HL-60 (cell line): ENCODE data around the gene CMC1.
"Not testable (repeated sequence)": the region's sequence is repeated elsewhere in the genome, so short reads cannot be mapped to it uniquely, and the experiment has no call there.

Source experiments
- DNase-seq, 2 experiments: peaks; one replicate each; pipeline ENCODE4 v3.0.0-alpha.2; 2010 to 2020; ENCODE audit warnings: low read depth in 1 of 2, low spot score in 1 of 2
- H3K27ac ChIP-seq: fragments of 250-450 bp; sonication (Bioruptor Pico); replicated peaks from 2 replicates; pipeline ENCODE4 v1.5.1; 2020; ENCODE audit warnings: mild to moderate bottlenecking, moderate library complexity
- H3K27me3 ChIP-seq: fragments of 250-450 bp; sonication (Bioruptor Pico); 2 replicates; pipeline ENCODE4 v1.5.1; 2021; ENCODE audit warnings: mild to moderate bottlenecking, moderate library complexity; ENCODE audit not compliant: insufficient read depth, poor library complexity, severe bottlenecking
- H3K4me3 ChIP-seq: replicated peaks from 2 replicates; pipeline ENCODE4 v1.5.1; 2011; ENCODE audit warnings: mild to moderate bottlenecking, control low read depth, low read length; ENCODE audit not compliant: insufficient read depth
- GABPA ChIP-seq: IDR thresholded peaks from 2 replicates; pipeline ENCODE4 v1.6.1; 2012; ENCODE audit warnings: low read depth
- POLR2AphosphoS5 ChIP-seq: IDR thresholded peaks from 2 replicates; pipeline ENCODE4 v1.6.1; 2012; ENCODE audit warnings: low read depth
- SPI1 ChIP-seq: IDR thresholded peaks from 2 replicates; pipeline ENCODE4 v1.6.1; 2012; ENCODE audit warnings: low read depth, mild to moderate bottlenecking, borderline replicate concordance
- TF ChIP-seq, protein P1 (sequence below): IDR thresholded peaks from 2 replicates; pipeline ENCODE4 v1.6.1; 2012; ENCODE audit warnings: low read depth; ENCODE audit not compliant: insufficient replicate concordance
- TF ChIP-seq, protein P2 (sequence below): IDR thresholded peaks from one replicate; pipeline ENCODE4 v1.5.1; 2011; ENCODE audit warnings: low read length, control low read depth, inconsistent platforms; ENCODE audit not compliant: insufficient read depth

CMC1 gene

DNA sequence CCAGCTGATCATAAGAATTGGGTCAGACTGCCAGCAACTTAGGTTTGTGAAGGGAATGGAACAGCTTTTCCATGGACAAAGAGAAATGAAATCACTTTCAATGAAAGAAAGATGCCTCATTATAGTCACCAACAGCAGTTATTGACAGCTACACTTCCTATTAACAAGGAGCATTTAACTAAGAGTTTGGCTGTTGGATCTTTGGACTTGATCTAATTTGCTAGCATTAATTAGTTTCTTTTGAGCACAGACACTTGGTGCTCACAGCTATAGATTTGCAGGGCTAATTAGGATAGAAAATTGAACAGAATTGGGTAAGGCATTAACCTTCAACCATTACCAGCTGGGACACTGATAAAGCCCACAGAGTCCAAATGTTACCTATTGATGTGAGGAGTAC, 24.2 kb downstream of the CMC1 start:
- Histone ChIP-seq H3K4me3 (no peak overlapping the region), H3K27me3 (no peaks in the 10 kb centered on the region), H3K27ac (no peak overlapping the region)
- TF ChIP-seq, protein P1, sequence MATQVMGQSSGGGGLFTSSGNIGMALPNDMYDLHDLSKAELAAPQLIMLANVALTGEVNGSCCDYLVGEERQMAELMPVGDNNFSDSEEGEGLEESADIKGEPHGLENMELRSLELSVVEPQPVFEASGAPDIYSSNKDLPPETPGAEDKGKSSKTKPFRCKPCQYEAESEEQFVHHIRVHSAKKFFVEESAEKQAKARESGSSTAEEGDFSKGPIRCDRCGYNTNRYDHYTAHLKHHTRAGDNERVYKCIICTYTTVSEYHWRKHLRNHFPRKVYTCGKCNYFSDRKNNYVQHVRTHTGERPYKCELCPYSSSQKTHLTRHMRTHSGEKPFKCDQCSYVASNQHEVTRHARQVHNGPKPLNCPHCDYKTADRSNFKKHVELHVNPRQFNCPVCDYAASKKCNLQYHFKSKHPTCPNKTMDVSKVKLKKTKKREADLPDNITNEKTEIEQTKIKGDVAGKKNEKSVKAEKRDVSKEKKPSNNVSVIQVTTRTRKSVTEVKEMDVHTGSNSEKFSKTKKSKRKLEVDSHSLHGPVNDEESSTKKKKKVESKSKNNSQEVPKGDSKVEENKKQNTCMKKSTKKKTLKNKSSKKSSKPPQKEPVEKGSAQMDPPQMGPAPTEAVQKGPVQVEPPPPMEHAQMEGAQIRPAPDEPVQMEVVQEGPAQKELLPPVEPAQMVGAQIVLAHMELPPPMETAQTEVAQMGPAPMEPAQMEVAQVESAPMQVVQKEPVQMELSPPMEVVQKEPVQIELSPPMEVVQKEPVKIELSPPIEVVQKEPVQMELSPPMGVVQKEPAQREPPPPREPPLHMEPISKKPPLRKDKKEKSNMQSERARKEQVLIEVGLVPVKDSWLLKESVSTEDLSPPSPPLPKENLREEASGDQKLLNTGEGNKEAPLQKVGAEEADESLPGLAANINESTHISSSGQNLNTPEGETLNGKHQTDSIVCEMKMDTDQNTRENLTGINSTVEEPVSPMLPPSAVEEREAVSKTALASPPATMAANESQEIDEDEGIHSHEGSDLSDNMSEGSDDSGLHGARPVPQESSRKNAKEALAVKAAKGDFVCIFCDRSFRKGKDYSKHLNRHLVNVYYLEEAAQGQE, result no peak
- no peak for TF ChIP-seq GABPA
- no peak for TF ChIP-seq POLR2AphosphoS5
- TF ChIP-seq, protein P2, sequence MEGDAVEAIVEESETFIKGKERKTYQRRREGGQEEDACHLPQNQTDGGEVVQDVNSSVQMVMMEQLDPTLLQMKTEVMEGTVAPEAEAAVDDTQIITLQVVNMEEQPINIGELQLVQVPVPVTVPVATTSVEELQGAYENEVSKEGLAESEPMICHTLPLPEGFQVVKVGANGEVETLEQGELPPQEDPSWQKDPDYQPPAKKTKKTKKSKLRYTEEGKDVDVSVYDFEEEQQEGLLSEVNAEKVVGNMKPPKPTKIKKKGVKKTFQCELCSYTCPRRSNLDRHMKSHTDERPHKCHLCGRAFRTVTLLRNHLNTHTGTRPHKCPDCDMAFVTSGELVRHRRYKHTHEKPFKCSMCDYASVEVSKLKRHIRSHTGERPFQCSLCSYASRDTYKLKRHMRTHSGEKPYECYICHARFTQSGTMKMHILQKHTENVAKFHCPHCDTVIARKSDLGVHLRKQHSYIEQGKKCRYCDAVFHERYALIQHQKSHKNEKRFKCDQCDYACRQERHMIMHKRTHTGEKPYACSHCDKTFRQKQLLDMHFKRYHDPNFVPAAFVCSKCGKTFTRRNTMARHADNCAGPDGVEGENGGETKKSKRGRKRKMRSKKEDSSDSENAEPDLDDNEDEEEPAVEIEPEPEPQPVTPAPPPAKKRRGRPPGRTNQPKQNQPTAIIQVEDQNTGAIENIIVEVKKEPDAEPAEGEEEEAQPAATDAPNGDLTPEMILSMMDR, result no peak
- no peak for TF ChIP-seq SPI1
- DNase-seq, result no peak

DNA sequence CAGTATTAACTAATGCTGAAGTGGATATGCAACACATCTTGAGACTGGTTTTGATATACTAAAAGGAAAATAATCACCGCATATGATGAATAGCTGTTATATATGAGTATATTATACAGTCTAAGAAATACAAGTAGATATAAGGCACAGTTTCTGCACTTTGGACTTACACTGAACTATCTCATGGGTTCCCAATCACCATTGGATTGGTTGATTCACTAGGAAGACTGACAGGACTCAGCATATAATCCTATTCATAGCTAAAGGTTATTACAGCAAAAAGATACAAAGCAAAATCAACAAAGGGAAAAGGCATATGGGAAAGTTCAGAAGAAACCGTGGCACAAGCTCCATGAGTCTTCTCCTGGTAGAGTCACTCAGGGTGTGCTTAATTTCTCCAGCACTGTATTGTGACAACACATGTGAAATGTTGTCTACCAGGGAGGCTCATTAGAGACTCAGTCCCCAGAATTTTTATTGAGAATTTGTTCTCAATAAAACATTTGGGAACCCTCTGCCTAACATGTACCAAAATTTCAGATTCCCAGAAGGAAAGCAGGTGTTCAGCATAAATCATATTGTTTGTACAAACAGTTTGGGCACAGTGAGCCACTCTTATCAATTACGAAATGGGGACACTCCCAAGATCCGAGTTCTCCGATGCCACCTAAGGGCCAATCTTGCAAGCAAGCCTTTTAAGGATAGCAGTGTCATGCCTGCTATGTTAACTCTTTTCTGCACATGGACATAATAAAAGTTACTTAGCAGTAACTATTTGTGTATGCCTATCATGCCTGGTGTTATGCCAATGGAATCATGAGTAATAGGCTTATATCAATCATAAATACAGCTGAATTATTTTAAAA, 26.8 kb downstream of the CMC1 start:
- TF ChIP-seq, protein P2, result no peak
- TF ChIP-seq GABPA (no peak), POLR2AphosphoS5 (no peak), SPI1 (no peak)
- TF ChIP-seq, protein P1, result no peak

DNA sequence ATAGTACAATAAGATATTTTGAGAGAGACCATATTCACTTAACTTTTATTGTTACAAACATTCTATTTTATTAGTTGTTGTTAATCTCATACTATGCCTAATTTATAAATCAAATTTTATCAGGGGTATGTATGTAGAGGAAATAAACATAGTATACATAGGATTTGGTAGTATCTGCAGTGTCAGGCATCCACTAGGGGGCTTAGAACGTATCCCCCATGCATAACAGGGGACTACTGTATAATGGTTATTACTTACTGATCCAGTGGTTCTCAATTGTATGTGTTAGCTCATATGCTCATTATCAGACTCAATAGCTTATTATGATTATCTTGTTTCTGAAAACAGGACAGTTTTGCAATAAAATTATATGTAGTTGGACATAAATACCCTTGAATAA, 27.6 kb downstream of the CMC1 start:
- H3K4me3 ChIP-seq, result no peak overlapping the region
- H3K27me3 ChIP-seq, result no peaks in the 10 kb centered on the region
- TF ChIP-seq, protein P2, result no peak
- no peak for TF ChIP-seq SPI1
- TF ChIP-seq, protein P1, result no peak
- no peak for TF ChIP-seq POLR2AphosphoS5
- no peak for TF ChIP-seq GABPA
- no peak for DNase-seq
- no peak overlapping the region for H3K27ac ChIP-seq

More for the DNA sequence above, 26.8 kb downstream of the CMC1 start:
- Histone ChIP-seq H3K4me3 (no peak overlapping the region), H3K27ac (no peak overlapping the region), H3K27me3 (no peaks in the 10 kb centered on the region)
- no peak for DNase-seq

DNA sequence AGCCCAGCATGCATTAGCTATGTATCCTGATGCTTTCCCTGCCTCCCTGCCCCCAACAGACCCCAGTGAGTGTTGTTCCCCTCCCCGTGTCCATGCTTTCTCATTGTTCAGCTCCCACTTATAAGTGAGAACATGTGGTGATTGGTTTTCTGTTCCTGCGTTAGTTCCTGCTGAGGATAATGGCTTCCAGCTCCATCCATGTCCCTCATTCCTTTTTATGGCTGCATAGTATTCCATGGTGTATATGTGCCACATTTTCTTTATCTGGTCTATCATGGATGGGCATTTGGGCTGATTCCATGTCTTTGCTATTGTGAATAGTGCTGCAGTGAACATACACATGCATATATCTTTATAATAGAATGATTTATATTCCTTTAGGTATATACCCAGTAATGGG, 28.5 kb downstream of the CMC1 start:
- not testable (repeated sequence) for DNase-seq, H3K27ac ChIP-seq, H3K27me3 ChIP-seq, H3K4me3 ChIP-seq
